Neuronal stem cell (in vitro differentiated cells): Measurements from ENCODE around the gene DPRX.

ENCODE experiments used
- DNase-seq: peaks from one replicate; pipeline ENCODE4 v3.0.0-alpha.2; 2013; ENCODE audit warnings: low spot score
- H2AFZ ChIP-seq: one replicate; pipeline ENCODE4 v1.6.1; 2013; ENCODE audit warnings: mild to moderate bottlenecking, low read length, inconsistent platforms
- H2AK5ac ChIP-seq: 2 replicates; pipeline ENCODE4 v1.6.1; 2013; ENCODE audit warnings: low read depth, mild to moderate bottlenecking, inconsistent platforms, low read length, moderate library complexity, mixed read lengths
- H2BK120ac ChIP-seq: 2 replicates; pipeline ENCODE4 v1.6.1; 2013; ENCODE audit warnings: low read depth, mild to moderate bottlenecking, inconsistent platforms, low read length, moderate library complexity, mixed read lengths
- H2BK12ac ChIP-seq: one replicate; pipeline ENCODE4 v1.6.1; 2013; ENCODE audit warnings: low read length, inconsistent platforms
- H2BK15ac ChIP-seq: 2 replicates; pipeline ENCODE4 v1.6.1; 2013; ENCODE audit warnings: mild to moderate bottlenecking, low read length, inconsistent platforms, mixed read lengths
- H2BK5ac ChIP-seq: one replicate; pipeline ENCODE4 v1.6.1; 2013; ENCODE audit warnings: inconsistent platforms, mild to moderate bottlenecking, low read length, moderate library complexity
- H3K14ac ChIP-seq: one replicate; pipeline ENCODE4 v1.6.1; 2013; ENCODE audit warnings: low read length, inconsistent platforms
- H3K18ac ChIP-seq: 2 replicates; pipeline ENCODE4 v1.6.1; 2013; ENCODE audit warnings: low read length, inconsistent platforms
- H3K23ac ChIP-seq: 2 replicates; pipeline ENCODE4 v1.6.1; 2013; ENCODE audit warnings: low read depth, mild to moderate bottlenecking, mixed read lengths, low read length, inconsistent platforms; ENCODE audit not compliant: poor library complexity
- H3K27ac ChIP-seq: replicated peaks from 3 replicates; pipeline ENCODE4 v1.5.1; 2013; ENCODE audit warnings: low read length, inconsistent platforms
- H3K27me3 ChIP-seq, 3 experiments: 2 replicates each; pipeline ENCODE4 v1.6.1; 2013; ENCODE audit warnings: low read length in 3 of 3, mild to moderate bottlenecking in 2 of 3, inconsistent platforms in 1 of 3, low read depth in 1 of 3, mixed read lengths in 1 of 3, moderate library complexity in 1 of 3; ENCODE audit not compliant: control insufficient read depth in 3 of 3, insufficient read depth in 3 of 3
- H3K36me3 ChIP-seq, 2 donors: replicated peaks in 1 of 2; 2 replicates each; pipeline ENCODE4 v1.6.1; 2013; ENCODE audit warnings: low read length in 2 of 2; ENCODE audit not compliant: control insufficient read depth in 2 of 2, insufficient read depth in 2 of 2
- H3K4ac ChIP-seq: 2 replicates; pipeline ENCODE4 v1.6.1; 2013; ENCODE audit warnings: inconsistent platforms, mild to moderate bottlenecking, low read length, moderate library complexity
- H3K4me1 ChIP-seq, 2 donors: 1 replicate in 1 of 2; 2 replicates in 1 of 2; pipeline ENCODE4 v1.6.1; 2013; ENCODE audit warnings: low read length in 2 of 2, low read depth in 1 of 2; ENCODE audit not compliant: control insufficient read depth in 2 of 2, insufficient read depth in 1 of 2
- H3K4me2 ChIP-seq: one replicate; pipeline ENCODE4 v1.6.1; 2013; ENCODE audit warnings: mild to moderate bottlenecking, low read length, inconsistent platforms; ENCODE audit not compliant: insufficient read depth, poor library complexity, severe bottlenecking
- H3K4me3 ChIP-seq, 2 donors: 2 replicates each; pipeline ENCODE4 v1.5.1; 2013; ENCODE audit warnings: low read length in 2 of 2, mild to moderate bottlenecking in 2 of 2, inconsistent platforms in 1 of 2, moderate library complexity in 1 of 2
- H3K79me1 ChIP-seq: one replicate; pipeline ENCODE4 v1.6.1; 2013; ENCODE audit warnings: low read depth, mild to moderate bottlenecking, inconsistent platforms, low read length, moderate library complexity
- H3K9ac ChIP-seq: one replicate; pipeline ENCODE4 v1.6.1; 2013; ENCODE audit warnings: mild to moderate bottlenecking, low read depth, low read length, inconsistent platforms; ENCODE audit not compliant: poor library complexity
- H3K9me3 ChIP-seq, 2 donors: replicated peaks in 1 of 2; 2 replicates each; pipeline versions ENCODE3 to v1.6.1; 2013; ENCODE audit warnings: low read length in 2 of 2, mild to moderate bottlenecking in 2 of 2, inconsistent platforms in 1 of 2, low read depth in 1 of 2, mixed read lengths in 1 of 2, moderate library complexity in 1 of 2; ENCODE audit not compliant: control insufficient read depth in 2 of 2, insufficient read depth in 1 of 2
- H4K8ac ChIP-seq: one replicate; pipeline ENCODE4 v1.6.1; 2013; ENCODE audit warnings: low read depth, mild to moderate bottlenecking, inconsistent platforms, low read length, moderate library complexity
- H4K91ac ChIP-seq: one replicate; pipeline ENCODE4 v1.6.1; 2013; ENCODE audit warnings: low read length, low read depth, mild to moderate bottlenecking, inconsistent platforms; ENCODE audit not compliant: poor library complexity
- WGBS, 2 donors: extraction: QIAGEN DNeasy Blood & Tissue Kit; methylation state at CpG; one replicate each; pipeline ENCODE4 v1.1.7; 2013; ENCODE audit warnings: missing lambda C conversion rate in 2 of 2, mixed read lengths in 1 of 2; ENCODE audit not compliant: insufficient read length in 2 of 2, insufficient replicate concordance in 1 of 2; ENCODE audit errors: extremely low coverage in 2 of 2; 5-methylcytosine and 5-hydroxymethylcytosine counted together

The DPRX gene

GRCh38 chr19:53646144-53646543, 14.3 kb downstream of the DPRX start:
- no peak overlapping the region for H3K23ac ChIP-seq
- WGBS, 2 donors = no CpG with 5 or more reads among the region's 2 CpGs

GRCh38 chr19:53647350-53647749, 15.6 kb downstream of the DPRX start:
- H3K4ac ChIP-seq = no peak overlapping the region
- no peak overlapping the region for H2BK12ac ChIP-seq
- H3K4me2 ChIP-seq = no peak overlapping the region
- H2BK15ac ChIP-seq = no peak overlapping the region
- H3K9ac ChIP-seq = no peak overlapping the region
- H3K4me3 ChIP-seq = no peak overlapping the region
- no peak overlapping the region for H2AK5ac ChIP-seq
- H3K18ac ChIP-seq = peak overlapping the region; percentile 2
- H3K23ac ChIP-seq = no peak overlapping the region
- no peak overlapping the region for H2BK5ac ChIP-seq
- H2AFZ ChIP-seq = no peak overlapping the region
- H3K14ac ChIP-seq = no peak overlapping the region
- no peak overlapping the region for H4K91ac ChIP-seq
- no peak overlapping the region for H3K27ac ChIP-seq
- H4K8ac ChIP-seq = no peak overlapping the region
- H3K27me3 ChIP-seq = no peaks in the 10 kb centered on the region
- WGBS, 2 donors = no CpG with 5 or more reads among the region's 13 CpGs
- no peak for DNase-seq
- peaks cover 0 to 4% of the 10 kb centered on the region in 2 donors for H3K4me1 ChIP-seq
- no peaks in the 10 kb centered on the region for H3K36me3 ChIP-seq
- no peak overlapping the region for H2BK120ac ChIP-seq
- no peaks in the 10 kb centered on the region for H3K79me1 ChIP-seq
- H3K9me3 ChIP-seq = peaks cover 5 to 6% of the 10 kb centered on the region in 2 donors

More at GRCh38 chr19:53646144-53646543, 14.3 kb downstream of the DPRX start:
- no peak overlapping the region for H2BK12ac ChIP-seq
- no peak overlapping the region for H3K14ac ChIP-seq
- H3K79me1 ChIP-seq = no peaks in the 10 kb centered on the region
- H3K4me1 ChIP-seq = peaks cover 0 to 4% of the 10 kb centered on the region in 2 donors
- H3K27me3 ChIP-seq = no peaks in the 10 kb centered on the region
- H2BK5ac ChIP-seq = no peak overlapping the region
- H2BK15ac ChIP-seq = no peak overlapping the region
- H2AK5ac ChIP-seq = no peak overlapping the region
- H3K4ac ChIP-seq = no peak overlapping the region
- no peak overlapping the region for H4K91ac ChIP-seq
- H2AFZ ChIP-seq = no peak overlapping the region
- no peaks in the 10 kb centered on the region for H3K36me3 ChIP-seq
- no peak overlapping the region for H3K27ac ChIP-seq
- H4K8ac ChIP-seq = no peak overlapping the region
- no peak overlapping the region for H3K18ac ChIP-seq
- peaks cover 5 to 6% of the 10 kb centered on the region in 2 donors for H3K9me3 ChIP-seq
- no peak overlapping the region for H3K4me2 ChIP-seq
- no peak overlapping the region for H2BK120ac ChIP-seq
- no peak for DNase-seq
- H3K4me3 ChIP-seq = no peak overlapping the region
- H3K9ac ChIP-seq = no peak overlapping the region

GRCh38 chr19:53647792-53648191, 16.0 kb downstream of the DPRX start:
- Histone ChIP-seq H4K8ac (no peak overlapping the region), H3K4ac (no peak overlapping the region), H3K23ac (no peak overlapping the region), H3K36me3 (no peaks in the 10 kb centered on the region), H2AFZ (no peak overlapping the region), H2BK15ac (no peak overlapping the region), H4K91ac (no peak overlapping the region), H3K4me3 (no peak overlapping the region), H3K9me3 (peaks cover 5 to 6% of the 10 kb centered on the region in 2 donors), H2AK5ac (no peak overlapping the region), H2BK12ac (no peak overlapping the region), H3K4me2 (no peak overlapping the region), H2BK120ac (no peak overlapping the region), H3K27me3 (no peaks in the 10 kb centered on the region), H3K18ac (peak overlapping the region; percentile 2), H3K79me1 (no peaks in the 10 kb centered on the region), H3K4me1 (peaks cover 0 to 3% of the 10 kb centered on the region in 2 donors), H3K14ac (no peak overlapping the region), H2BK5ac (no peak overlapping the region), H3K9ac (no peak overlapping the region), H3K27ac (no peak overlapping the region)
- no CpG with 5 or more reads among the region's 33 CpGs for WGBS, 2 donors
- DNase-seq = no peak

- no peak overlapping the region for H4K91ac ChIP-seq
- H3K9me3 ChIP-seq = peaks cover 10% of the 10 kb centered on the region in 2 donors
- no peak overlapping the region for H3K9ac ChIP-seq
- no peak overlapping the region for H3K18ac ChIP-seq
- H2AFZ ChIP-seq = no peak overlapping the region
- WGBS, 2 donors = no CpG with 5 or more reads among the region's 34 CpGs
- no peak overlapping the region for H3K4me2 ChIP-seq
- H3K4me1 ChIP-seq = no peaks in the 10 kb centered on the region
- no peaks in the 10 kb centered on the region for H3K36me3 ChIP-seq
- H2BK12ac ChIP-seq = no peak overlapping the region
- no peak overlapping the region for H3K23ac ChIP-seq
- H2BK120ac ChIP-seq = no peak overlapping the region
- H2BK15ac ChIP-seq = no peak overlapping the region
- H3K4ac ChIP-seq = no peak overlapping the region
- no peak overlapping the region for H2AK5ac ChIP-seq
- no peak overlapping the region for H4K8ac ChIP-seq
- no peak overlapping the region for H3K27ac ChIP-seq
- no peak overlapping the region for H2BK5ac ChIP-seq
- DNase-seq = no peak
- no peaks in the 10 kb centered on the region for H3K27me3 ChIP-seq
- no peak overlapping the region for H3K14ac ChIP-seq
- H3K79me1 ChIP-seq = no peaks in the 10 kb centered on the region
- no peak overlapping the region for H3K4me3 ChIP-seq
Observed at GRCh38 chr19:53649746-53650593, 18.2 kb downstream of the DPRX start.
